ENCODE data around the gene FANK1. TPM values are rescaled to one million over a fixed set of nuclear protein-coding genes. Genes with fewer than 3 reads are reported as not detected.

The FANK1 gene
- polyA plus RNA-seq, 1 of the 3 experiments (the other 2 are of a cell fraction), result 12.3 TPM

GRCh38 chr10:126036515-126036914 lies 140.2 kb downstream of the FANK1 start:
- DNase-seq, result no peak
- Histone ChIP-seq H3K36me3 (replicated peaks in 1 of 2; ENCODE audit: control insufficient read depth in 1 of 2, insufficient read depth in 2 of 2, low read length in 1 of 2) (peaks cover 24 to 26% of the 10 kb centered on the region in 2 experiments), H3K79me2 (ENCODE audit: insufficient read depth) (no peaks in the 10 kb centered on the region), H3K4me1 (ENCODE audit: control insufficient read depth in 1 of 2, insufficient read depth in 2 of 2, low read depth in 1 of 2, low read length in 1 of 2) (peaks cover 0 to 7% of the 10 kb centered on the region in 2 experiments; a peak in 1 of 4 replicates), H3K9ac (no peak overlapping the region), H3K4me3 (ENCODE audit: low read depth in 2 of 2, low read length in 1 of 2) (no peak overlapping the region), H3F3A (replicated peaks; ENCODE audit: insufficient read depth) (no peaks in the 10 kb centered on the region), H4K20me1 (ENCODE audit: insufficient read depth) (no peaks in the 10 kb centered on the region), H3K4me2 (no peak overlapping the region), H2AFZ (ENCODE audit: low read depth) (no peak overlapping the region), H3K27ac (ENCODE audit: low read depth in 2 of 2, low read length in 1 of 2) (no peak overlapping the region), H3K9me3 (peaks cover 7% of the 10 kb centered on the region; the same call in 1 of the 2 replicates), H3K27me3 (ENCODE audit: insufficient read depth) (no peaks in the 10 kb centered on the region), H3K9me2 (no peaks in the 10 kb centered on the region)
- POLR2A ChIA-PET, result no interaction called here
- CTCF ChIA-PET, result interaction anchor here (1.0 kb wide), 1 partner anchor 9 kb away, joined by 3 read pairs; no protein-coding TSS in a partner anchor
- TF ChIP-seq EP300 (IDR thresholded peaks at IDR 0.05; ENCODE audit: borderline replicate concordance in 1 of 2, low read depth in 1 of 2, low read length in 1 of 2), result no peak
- 94% methylated on average over 5 of the region's 5 CpGs for WGBS (ENCODE audit: low lambda C conversion rate)

DNA sequence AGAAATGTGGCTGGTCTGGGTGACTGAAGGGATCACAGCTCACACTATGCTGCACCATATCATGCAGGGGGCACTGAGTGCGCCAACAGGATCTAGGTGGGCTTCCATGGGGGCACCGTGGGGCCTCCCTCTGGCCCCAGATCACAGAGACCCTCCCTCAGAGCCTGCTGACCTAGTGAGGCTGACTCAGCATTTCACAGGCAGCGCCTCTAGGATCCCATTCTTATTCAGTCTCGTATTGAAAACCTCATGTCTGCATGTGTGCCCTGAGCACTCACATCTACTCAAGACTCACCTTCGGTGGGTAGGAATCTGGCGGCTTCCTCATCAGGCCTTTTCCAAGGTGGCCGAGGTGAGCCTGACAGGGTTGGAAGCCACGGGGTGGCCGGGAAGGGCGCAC lies 141.6 kb downstream of the FANK1 start:
- POLR2A ChIA-PET, result no interaction called here
- H3K27ac ChIP-seq (ENCODE audit: low read depth in 2 of 2, low read length in 1 of 2), result no peak overlapping the region
- H3K79me2 ChIP-seq (ENCODE audit: insufficient read depth), result no peaks in the 10 kb centered on the region
- H3K4me1 ChIP-seq (ENCODE audit: control insufficient read depth in 1 of 2, insufficient read depth in 2 of 2, low read depth in 1 of 2, low read length in 1 of 2), result peaks cover 0 to 21% of the 10 kb centered on the region in 2 experiments; a peak in 2 of 4 replicates
- no peaks in the 10 kb centered on the region for H3F3A ChIP-seq (replicated peaks; ENCODE audit: insufficient read depth)
- H2AFZ ChIP-seq (ENCODE audit: low read depth), result no peak overlapping the region
- no peak for DNase-seq
- no peak overlapping the region for H3K9ac ChIP-seq
- WGBS (ENCODE audit: low lambda C conversion rate), result 93% methylated on average over 10 of the region's 10 CpGs
- H3K4me2 ChIP-seq, result no peak overlapping the region
- no peaks in the 10 kb centered on the region for H3K27me3 ChIP-seq (ENCODE audit: insufficient read depth)
- no peaks in the 10 kb centered on the region for H3K9me2 ChIP-seq
- H3K36me3 ChIP-seq (replicated peaks in 1 of 2; ENCODE audit: control insufficient read depth in 1 of 2, insufficient read depth in 2 of 2, low read length in 1 of 2), result peaks cover 18 to 24% of the 10 kb centered on the region in 2 experiments
- H3K4me3 ChIP-seq (ENCODE audit: low read depth in 2 of 2, low read length in 1 of 2), result no peak overlapping the region
- CTCF ChIA-PET, result no interaction called here
- TF ChIP-seq GABPA (IDR thresholded peaks at IDR 0.05; ENCODE audit: low read depth) (no peak), CTCF (IDR thresholded peaks at IDR 0.05) (no peak), TEAD4 (IDR thresholded peaks at IDR 0.05; ENCODE audit: borderline replicate concordance, insufficient read depth) (no peak), PBX3 (IDR thresholded peaks at IDR 0.05) (no peak), FOXM1 (IDR thresholded peaks at IDR 0.05; ENCODE audit: low read depth) (no peak), YY1 (IDR thresholded peaks at IDR 0.05; ENCODE audit: low read depth) (no peak), SMC3 (IDR thresholded peaks at IDR 0.05; ENCODE audit: low read depth, low read length) (no peak), MEF2A (IDR thresholded peaks at IDR 0.05; ENCODE audit: borderline replicate concordance, low read depth) (no peak), RXRA (IDR thresholded peaks at IDR 0.05; ENCODE audit: borderline replicate concordance, low read depth) (no peak), ELF1 (IDR thresholded peaks at IDR 0.05) (no peak)
- no peaks in the 10 kb centered on the region for H4K20me1 ChIP-seq (ENCODE audit: insufficient read depth)
- H3K9me3 ChIP-seq, result peaks cover 7% of the 10 kb centered on the region; the same call in 1 of the 2 replicates

Measured in SK-N-SH (cell line).